HG03045 (cell line): Measurements from ENCODE around the gene AEBP1.

Source experiments
- ATAC-seq: cut with Tn5 transposase; IDR thresholded peaks from one replicate; pipeline ENCODE4 v1.9.1; 2021; ENCODE audit warnings: mild to moderate bottlenecking, moderate library complexity; ENCODE audit not compliant: unreplicated experiment

Gene AEBP1

GRCh38 chr7:44103923-44104859 is at the start of gene AEBP1:
AEBP1 (plus strand) TSS chr7:44104345; CDS start chr7:44104666, 321 bp downstream.
- ATAC-seq, result no peak

DNA sequence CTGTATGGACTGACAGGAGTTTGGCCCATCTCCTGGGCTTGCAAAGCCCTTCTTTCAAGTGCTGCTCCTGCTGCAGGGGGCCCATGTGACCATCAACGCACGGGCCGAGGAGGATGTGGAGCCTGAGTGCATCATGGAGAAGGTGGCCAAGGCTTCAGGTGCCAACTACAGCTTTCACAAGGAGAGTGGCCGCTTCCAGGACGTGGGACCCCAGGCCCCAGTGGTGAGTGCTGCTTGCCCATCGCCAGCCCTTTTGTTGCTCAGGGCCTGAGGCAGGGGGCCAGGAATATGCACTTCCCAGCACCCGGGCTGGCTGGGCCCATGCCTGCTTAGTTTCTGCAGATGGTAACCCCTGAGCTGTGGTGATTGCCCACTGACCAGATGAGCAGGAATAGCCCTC is 47.5 kb upstream of the AEBP1 start:
- no peak for ATAC-seq

GRCh38 chr7:44057181-44057848 is 46.8 kb upstream of the AEBP1 start:
- no peak for ATAC-seq

DNA sequence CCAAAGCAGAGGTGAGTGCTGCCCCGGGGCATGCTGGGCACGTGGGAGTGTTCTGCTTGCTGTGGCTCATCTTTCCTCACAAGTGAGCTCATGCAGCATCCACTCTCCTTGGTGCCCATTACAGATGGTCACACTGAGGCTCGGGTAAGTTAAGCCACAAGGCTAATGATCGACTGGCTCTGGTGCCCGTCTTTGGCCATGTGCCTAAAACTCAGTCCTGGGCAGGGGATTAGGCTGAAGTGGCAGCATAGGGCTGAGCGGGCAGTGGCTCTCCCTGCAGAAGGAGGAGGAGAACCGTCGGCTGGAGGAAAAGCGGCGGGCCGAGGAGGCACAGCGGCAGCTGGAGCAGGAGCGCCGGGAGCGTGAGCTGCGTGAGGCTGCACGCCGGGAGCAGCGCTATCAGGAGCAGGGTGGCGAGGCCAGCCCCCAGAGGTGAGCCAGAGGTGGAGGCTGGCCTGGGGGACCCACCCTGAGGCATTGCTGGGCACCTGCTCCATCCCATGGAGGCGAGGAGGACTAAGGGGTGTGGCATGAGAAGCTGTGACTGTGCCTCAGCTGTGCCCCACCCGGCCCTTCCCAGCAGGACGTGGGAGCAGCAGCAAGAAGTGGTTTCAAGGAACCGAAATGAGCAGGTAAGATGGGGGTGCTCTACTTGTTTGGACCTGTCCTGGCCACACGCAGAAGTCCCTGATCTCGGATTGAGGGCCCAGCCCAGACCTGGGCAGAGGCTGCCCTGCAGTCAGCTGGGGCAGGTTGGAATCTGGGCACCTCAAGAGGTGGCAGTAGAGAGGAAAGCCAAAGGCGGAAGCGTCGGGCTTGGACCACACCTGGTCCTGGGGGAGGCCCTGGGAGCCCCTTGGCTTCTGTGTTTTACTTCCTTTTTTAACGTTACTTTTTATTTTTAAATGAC is 46.0 kb upstream of the AEBP1 start:
- ATAC-seq, result no peak

GRCh38 chr7:44058759-44059218 is 45.4 kb upstream of the AEBP1 start:
- no peak for ATAC-seq

DNA sequence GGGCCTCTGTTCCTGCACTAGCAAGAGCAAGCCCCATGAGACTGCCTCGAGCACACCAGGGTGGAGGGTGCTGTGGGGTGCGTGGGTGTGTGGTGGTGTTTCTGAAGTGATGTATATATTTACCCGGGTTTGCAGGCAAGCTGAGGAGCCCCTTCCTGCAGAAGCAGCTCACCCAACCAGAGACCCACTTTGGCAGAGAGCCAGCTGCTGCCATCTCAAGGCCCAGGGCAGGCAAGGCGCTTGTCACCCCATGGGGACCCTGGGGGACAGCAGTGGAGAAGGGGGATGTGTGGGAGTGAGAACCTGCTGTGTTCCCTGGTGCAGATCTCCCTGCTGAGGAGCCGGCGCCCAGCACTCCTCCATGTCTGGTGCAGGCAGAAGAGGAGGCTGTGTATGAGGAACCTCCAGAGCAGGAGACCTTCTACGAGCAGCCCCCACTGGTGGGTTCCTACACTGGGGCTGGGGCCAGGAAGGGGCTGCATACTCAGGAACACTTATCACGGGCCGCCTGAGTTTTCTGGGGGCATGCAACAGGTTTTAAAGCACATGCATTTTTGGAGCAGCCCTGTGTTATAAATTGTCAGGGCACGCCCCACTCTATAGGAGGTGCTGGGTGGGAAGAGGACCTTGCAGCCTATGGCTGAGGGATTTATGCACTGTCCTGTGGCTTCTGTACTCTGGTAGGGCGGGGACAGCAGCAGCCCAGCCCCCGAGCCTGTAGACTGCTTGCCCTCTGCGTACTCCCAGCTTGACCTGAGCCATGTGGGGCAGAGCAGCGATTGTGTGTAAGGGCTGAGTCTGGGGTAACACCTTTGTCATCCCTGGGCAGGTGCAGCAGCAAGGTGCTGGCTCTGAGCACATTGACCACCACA is 44.7 kb upstream of the AEBP1 start:
- ATAC-seq, result no peak

GRCh38 chr7:44060091-44060947 is 43.8 kb upstream of the AEBP1 start:
- ATAC-seq, result no peak

DNA sequence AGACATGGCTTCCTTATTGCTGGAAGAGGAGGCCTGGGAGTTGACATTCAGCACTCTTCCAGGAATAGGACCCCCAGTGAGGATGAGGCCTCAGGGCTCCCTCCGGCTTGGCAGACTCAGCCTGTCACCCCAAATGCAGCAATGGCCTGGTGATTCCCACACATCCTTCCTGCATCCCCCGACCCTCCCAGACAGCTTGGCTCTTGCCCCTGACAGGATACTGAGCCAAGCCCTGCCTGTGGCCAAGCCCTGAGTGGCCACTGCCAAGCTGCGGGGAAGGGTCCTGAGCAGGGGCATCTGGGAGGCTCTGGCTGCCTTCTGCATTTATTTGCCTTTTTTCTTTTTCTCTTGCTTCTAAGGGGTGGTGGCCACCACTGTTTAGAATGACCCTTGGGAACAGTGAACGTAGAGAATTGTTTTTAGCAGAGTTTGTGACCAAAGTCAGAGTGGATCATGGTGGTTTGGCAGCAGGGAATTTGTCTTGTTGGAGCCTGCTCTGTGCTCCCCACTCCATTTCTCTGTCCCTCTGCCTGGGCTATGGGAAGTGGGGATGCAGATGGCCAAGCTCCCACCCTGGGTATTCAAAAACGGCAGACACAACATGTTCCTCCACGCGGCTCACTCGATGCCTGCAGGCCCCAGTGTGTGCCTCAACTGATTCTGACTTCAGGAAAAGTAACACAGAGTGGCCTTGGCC is 43.0 kb upstream of the AEBP1 start:
- ATAC-seq, result no peak

GRCh38 chr7:44061645-44062179 is 42.4 kb upstream of the AEBP1 start:
- no peak for ATAC-seq

DNA sequence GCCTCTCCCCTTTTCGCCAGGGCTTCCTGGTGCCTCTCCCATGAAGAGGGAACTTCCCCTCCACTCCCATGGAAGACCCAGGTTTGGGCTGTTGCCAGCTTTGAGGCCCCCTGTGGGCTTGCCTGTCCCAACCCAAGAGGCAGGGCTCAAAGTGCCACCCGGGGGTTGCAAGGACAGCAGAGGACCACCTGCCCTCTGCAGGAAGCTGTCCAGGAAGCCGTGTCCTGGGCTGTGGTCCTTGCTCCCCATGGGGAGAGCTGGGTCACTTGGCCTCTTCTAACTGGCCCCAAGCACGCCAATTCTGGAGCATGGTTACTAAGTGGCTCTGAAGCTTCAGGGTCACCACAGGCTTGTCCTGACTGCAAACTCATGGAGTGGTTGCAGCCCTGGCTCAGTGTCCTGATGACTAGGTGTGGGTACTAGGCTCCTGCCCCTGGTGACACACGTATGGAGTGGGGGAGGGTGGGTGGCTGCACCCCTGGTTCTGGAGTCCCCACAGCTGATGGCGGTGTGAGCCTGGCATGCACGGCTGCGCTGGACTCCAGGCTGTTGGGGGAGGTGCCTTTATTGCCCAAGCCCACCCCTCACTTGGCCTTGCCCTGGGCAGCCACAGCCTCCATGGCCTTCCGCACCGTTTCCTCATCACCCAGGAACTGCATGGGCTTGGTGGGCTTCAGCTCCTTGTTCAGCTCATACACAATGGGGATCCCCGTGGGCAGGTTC is 41.8 kb upstream of the AEBP1 start:
- no peak for ATAC-seq

DNA sequence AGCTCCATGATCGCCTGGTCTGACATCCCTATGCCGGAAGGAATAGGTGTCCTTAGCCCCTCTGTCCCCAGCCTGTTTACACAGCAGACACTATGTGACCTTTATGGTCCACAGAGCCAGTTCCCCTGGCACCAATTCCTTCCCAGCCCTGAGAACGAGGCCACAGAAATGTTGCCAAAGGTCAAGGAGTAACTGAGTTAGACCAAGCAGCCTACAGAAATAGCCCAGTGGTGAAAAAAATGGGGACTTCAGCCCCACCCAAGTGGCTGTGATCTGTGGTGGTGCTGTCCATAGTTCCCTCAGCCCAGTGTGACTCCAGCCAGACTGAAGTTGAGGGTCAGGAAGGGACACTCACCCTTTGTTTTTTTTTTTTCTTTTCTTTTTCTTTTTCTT is 41.2 kb upstream of the AEBP1 start:
- ATAC-seq, result no peak

- ATAC-seq, result no peak
Measured at GRCh38 chr7:44063547-44063893, 40.6 kb upstream of the AEBP1 start.

DNA sequence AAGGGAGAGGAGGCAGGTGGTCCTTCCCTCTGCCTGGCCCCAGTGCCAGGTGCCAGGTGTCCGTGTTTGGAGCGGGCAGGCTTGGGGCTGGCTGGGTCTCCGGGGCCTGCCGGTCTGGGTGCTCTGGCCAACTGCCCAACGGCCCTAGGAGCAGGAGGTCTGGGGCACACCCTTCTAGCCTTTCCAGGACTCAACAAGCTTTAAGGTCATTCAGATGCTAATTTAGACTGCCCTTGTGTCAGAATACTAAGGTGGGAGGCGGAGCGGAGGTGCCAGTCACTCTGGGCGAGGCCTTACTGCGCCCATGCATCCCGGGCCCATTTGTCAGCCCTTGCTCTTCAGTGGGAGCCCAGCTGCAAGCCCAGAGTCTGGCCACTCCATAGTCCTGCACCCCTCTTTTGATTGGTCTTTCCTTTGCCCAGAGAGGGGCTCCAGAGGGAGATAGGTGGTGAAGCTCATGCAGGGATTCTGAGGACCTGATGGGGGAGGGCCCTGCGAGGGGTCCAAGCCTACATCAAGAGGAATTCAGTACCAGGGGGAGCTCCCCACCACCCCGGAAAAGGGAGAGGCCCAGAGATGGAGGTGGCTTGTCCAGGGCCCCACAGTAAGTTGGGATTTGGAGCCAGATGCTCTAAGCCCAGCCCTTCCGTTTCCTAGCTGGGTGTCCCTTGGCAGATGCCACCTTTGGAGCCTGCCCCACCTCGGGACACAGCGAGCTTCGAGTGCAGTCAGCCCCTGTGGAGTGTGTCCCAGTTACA is 40.1 kb upstream of the AEBP1 start:
- ATAC-seq, result no peak

DNA sequence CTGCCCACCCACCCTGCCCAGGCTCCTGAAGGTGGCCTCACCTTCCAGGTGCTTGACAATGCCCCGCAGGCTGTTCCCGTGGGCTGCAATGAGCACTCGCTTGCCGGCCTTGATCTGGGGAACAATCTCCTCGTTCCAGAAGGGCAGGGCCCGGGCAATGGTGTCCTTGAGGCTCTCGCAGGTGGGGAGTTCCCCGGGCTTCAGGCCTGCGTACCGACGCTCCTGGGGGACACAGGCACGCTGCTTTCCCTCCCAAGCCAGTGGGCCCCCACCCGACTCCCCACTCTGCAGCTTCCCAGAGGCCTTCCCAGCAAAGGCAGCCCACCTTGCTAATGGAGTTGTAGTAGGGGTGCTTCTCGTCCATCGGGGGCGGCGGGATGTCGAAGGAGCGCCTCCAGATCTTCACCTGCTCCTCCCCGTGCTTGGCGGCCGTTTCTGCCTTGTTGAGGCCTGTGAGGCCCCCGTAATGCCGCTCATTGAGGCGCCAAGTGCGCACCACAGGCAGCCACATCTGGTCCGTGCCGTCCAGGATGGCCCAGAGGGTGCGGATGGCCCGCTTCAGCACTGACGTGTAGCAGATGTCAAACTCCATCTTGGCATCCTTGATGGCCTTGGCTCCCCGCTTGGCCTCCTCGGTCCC is 39.2 kb upstream of the AEBP1 start:
- ATAC-seq, result no peak

DNA sequence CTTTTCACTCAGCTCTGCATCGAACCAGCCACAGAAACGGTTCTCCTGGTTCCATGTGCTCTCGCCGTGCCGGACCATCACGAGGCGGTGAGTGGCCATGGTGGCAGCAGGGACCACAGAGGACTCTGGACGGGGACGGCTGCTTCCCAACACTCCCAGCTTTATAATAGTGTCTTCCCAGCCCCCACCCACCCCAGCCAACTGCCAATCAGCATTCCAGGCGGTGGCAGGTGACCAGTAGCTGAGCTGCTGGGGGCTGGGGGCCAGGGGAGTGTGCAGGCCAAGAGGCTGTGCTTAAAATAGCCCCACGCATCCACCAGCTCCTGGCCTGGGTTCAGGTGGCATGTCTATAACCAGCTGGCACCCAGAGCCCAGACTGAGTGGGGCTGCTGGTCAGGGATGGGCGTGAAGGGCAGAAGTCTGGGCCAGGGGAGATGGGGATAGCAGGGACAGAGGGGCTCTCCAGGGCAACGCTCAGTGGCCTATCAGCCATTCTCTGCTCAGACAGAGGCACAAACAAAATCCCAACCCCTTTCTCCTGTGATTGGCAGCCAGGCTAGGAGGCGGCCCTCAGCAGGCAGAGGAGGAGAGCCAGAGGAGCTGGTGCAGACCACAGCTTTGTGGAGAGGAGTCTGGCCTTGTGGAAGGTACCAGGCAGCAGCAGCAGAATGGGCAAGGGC is 38.6 kb upstream of the AEBP1 start, which contains the start of gene PGAM2:
Gene PGAM2, minus strand, starts transcription at position 137 of the 680 bp plus-strand sequence. Its CDS starts 38 bp downstream, at position 99.
- ATAC-seq, result no peak

GRCh38 chr7:44066111-44066460 is 38.1 kb upstream of the AEBP1 start:
- no peak for ATAC-seq
